Measurements from ENCODE around the gene PCDH8.

PCDH8 gene

DNA sequence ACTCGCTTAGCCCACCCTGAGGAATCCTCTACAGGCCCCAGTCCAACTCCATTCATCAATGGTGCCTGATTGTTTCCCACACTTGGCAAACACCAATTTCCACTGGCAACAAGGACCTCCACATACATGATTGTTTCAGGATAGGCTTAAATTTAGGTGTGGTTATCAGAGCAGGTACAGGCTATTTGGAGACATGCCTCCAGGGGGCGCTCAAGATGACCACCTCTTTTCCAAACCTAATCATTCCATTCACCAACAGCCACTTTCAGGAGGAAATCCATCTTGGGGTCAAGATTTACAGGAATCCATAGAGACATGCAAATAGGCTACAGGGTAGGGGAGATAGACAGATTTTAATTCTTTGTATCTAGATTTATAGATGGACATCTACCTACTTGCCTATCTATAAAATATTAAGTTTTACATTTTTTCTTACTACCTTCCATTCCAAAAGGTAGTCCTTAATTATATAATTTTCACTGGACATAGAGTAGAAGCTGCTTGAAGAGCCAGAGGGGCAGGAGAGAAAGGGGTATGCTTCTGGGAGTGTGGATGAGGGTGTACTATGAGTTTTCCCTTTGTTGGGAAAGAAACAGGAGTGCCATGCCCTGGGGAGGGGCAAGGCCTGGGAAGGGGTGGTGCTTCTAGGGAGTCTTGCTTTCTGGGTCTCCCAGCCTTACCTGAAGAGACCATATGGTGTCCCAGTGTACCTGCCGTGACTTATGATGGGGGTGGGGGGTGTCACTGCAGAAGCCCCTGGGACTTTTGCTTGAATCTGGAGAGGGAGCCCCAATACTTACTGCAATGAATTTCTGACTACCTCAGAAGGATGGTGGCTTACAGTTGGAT is 14.1 kb upstream of the PCDH8 start:
- TF ChIP-seq, protein P1, sequence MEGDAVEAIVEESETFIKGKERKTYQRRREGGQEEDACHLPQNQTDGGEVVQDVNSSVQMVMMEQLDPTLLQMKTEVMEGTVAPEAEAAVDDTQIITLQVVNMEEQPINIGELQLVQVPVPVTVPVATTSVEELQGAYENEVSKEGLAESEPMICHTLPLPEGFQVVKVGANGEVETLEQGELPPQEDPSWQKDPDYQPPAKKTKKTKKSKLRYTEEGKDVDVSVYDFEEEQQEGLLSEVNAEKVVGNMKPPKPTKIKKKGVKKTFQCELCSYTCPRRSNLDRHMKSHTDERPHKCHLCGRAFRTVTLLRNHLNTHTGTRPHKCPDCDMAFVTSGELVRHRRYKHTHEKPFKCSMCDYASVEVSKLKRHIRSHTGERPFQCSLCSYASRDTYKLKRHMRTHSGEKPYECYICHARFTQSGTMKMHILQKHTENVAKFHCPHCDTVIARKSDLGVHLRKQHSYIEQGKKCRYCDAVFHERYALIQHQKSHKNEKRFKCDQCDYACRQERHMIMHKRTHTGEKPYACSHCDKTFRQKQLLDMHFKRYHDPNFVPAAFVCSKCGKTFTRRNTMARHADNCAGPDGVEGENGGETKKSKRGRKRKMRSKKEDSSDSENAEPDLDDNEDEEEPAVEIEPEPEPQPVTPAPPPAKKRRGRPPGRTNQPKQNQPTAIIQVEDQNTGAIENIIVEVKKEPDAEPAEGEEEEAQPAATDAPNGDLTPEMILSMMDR (IDR thresholded peaks at IDR 0.05; ENCODE audit: low read depth, low read length), result peak; percentile 59
- no peak overlapping the region for H3K4me3 ChIP-seq (ENCODE audit: low read depth, low read length)
- no peak overlapping the region for H3K27ac ChIP-seq
- H3K27me3 ChIP-seq (ENCODE audit: insufficient read depth, low read depth, severe bottlenecking), result no peaks in the 10 kb centered on the region
- H3K9me3 ChIP-seq (ENCODE audit: severe bottlenecking), result no peaks in the 10 kb centered on the region
- DNase-seq, result no peak
- H3K36me3 ChIP-seq, result no peaks in the 10 kb centered on the region

DNA sequence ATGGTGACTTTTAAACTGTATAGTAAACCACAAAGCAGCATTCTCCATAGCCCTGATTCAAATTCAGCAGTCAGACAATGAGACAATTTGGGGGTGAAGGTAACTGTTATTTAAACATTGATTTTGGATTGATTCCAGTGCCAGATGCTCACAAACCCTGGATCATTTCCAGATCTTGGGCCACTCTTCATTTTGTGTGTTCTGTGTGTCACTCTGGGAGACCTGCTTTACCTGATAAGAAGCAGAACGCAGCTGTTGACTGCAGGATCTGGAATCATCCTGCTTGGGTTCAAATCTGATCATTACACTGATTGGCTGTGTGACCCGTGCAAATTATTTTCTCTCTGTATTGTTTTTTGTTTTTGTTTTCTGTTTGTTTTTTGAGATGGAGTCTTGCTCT is 4.0 kb upstream of the PCDH8 start:
- H3K27me3 ChIP-seq (ENCODE audit: insufficient read depth, low read depth, severe bottlenecking), result peaks cover 52% of the 10 kb centered on the region
- no peaks in the 10 kb centered on the region for H3K9me3 ChIP-seq (ENCODE audit: severe bottlenecking)
- H3K27ac ChIP-seq, result no peak overlapping the region
- no peak for DNase-seq
- TF ChIP-seq, protein P1 (IDR thresholded peaks at IDR 0.05; ENCODE audit: low read depth, low read length), result no peak
- no peaks in the 10 kb centered on the region for H3K36me3 ChIP-seq
- no peak overlapping the region for H3K4me3 ChIP-seq (ENCODE audit: low read depth, low read length)

DNA sequence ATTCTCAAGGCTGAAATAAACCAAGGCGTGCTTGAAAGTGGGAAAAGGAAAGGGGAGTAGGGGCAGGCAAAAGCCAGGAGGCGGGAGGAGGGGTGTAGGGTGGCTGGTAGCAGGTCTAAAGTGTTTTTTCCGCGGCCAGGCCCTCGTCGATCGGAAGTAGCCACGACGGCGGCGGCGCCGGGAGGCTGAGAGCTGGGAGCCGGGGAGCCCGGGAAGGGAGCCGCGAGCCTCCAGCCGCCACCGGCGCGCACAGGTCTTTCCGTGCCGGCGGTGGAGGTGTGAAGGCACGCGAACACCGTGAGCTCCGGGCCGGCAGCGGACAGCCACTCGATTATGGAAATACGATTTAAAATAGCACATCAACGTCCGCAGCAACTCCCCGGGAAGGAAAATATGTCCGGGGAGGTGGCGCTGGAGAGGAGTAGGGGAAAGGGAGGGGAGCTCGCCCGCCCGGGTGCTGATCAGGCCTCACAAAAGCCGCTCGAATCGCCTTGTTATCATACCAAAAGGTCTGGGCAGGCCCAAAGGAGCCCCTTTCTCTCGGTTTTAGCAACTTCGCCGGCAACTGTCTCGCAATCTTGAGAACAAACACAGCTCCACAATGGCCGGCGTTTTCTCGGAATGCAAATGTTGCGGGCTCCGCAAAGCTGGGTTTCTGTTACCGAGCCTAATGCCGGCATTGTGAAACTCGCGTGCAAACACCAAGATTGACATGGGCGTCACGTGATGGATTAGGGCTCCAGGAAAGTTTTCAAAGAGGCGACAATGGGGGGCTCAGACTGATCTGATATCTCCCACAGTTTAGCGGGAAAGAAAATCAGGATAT is 2.9 kb upstream of the PCDH8 start:
- Histone ChIP-seq H3K27ac (no peak overlapping the region), H3K9me3 (ENCODE audit: severe bottlenecking) (no peaks in the 10 kb centered on the region), H3K4me3 (ENCODE audit: low read depth, low read length) (peak overlapping the region; percentile 30), H3K36me3 (no peaks in the 10 kb centered on the region), H3K27me3 (ENCODE audit: insufficient read depth, low read depth, severe bottlenecking) (peaks cover 63% of the 10 kb centered on the region)
- TF ChIP-seq, protein P1 (IDR thresholded peaks at IDR 0.05; ENCODE audit: low read depth, low read length), result no peak
- peak; percentile 10 for DNase-seq

DNA sequence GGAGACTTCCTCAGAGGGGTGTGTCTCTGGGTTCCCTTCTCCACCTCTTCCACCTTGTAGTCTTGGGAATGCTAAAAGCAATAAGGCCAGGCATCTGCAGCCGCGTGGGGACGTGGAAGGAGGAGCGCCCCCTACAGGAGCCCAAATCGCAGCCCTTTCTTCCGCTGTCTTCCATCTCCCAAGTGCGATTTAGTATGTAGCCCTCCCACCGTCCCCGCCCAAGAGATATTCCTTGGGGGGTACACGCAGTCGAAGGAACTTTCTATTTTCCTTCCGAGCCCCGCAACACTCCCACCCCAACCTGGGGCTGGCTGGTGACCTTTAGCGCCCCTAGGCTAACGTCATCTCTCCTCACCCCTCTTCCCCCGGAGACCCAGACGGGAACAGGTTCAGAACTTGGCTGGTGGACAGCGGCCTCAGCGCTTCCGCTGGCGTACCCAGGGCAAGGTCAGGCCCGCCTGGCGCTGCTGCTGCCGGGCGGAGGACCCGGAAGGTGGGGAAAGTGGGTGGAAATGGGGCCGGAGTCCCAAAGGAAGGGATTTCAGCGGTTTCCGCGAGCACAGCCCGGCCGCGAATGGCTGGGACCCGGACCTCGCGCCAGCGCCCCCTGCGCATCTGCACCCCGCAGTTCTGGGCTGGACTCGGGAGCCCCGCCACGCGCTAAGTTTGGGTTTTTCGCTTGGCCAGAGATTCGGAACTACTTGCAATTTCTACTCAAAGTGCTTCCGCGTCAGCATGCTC is 2.1 kb upstream of the PCDH8 start:
- H3K27me3 ChIP-seq (ENCODE audit: insufficient read depth, low read depth, severe bottlenecking), result peaks cover 71% of the 10 kb centered on the region
- DNase-seq, result peak; percentile 30
- H3K36me3 ChIP-seq, result no peaks in the 10 kb centered on the region
- H3K4me3 ChIP-seq (ENCODE audit: low read depth, low read length), result peak overlapping the region; percentile 30
- H3K9me3 ChIP-seq (ENCODE audit: severe bottlenecking), result no peaks in the 10 kb centered on the region
- TF ChIP-seq, protein P1 (IDR thresholded peaks at IDR 0.05; ENCODE audit: low read depth, low read length), result peak; percentile 67
- no peak overlapping the region for H3K27ac ChIP-seq

DNA sequence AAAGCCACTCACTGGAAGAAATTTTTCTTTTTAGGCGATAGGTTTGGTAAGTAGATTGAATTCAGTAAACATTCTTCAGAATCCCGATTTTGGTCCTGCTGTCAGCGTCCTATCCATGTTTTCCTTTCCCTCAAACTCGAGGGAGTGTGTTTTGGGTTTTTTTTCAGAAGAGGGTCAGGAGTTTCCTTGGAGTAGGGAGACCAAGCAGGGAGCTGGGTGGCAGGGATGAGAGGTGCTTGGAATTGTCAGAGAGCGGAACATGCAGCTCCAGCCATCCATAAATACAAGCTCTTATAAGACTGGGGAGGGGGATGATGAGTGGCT is 1.6 kb upstream of the PCDH8 start:
- TF ChIP-seq, protein P1 (IDR thresholded peaks at IDR 0.05; ENCODE audit: low read depth, low read length), result no peak
- no peaks in the 10 kb centered on the region for H3K36me3 ChIP-seq
- no peak overlapping the region for H3K27ac ChIP-seq
- H3K27me3 ChIP-seq (ENCODE audit: insufficient read depth, low read depth, severe bottlenecking), result peaks cover 76% of the 10 kb centered on the region
- no peak for DNase-seq
- H3K4me3 ChIP-seq (ENCODE audit: low read depth, low read length), result no peak overlapping the region
- H3K9me3 ChIP-seq (ENCODE audit: severe bottlenecking), result no peaks in the 10 kb centered on the region
